Posterior cingulate gyrus (tissue), 11 donors: ENCODE measurements around the gene NT5C3A.

ENCODE experiments used
- DNase-seq, 10 donors: peaks; one replicate each; pipeline versions ENCODE4 v3.0.0 to v3.0.0-alpha.2; 2020 to 2021; ENCODE audit warnings: mixed read lengths in 3 of 10
- intact Hi-C: fragments of 100-400 bp; cut with DNase I; formaldehyde crosslinking; loops from one replicate; pipeline ENCODE4 v1.15.1; 2023

The NT5C3A gene

DNA sequence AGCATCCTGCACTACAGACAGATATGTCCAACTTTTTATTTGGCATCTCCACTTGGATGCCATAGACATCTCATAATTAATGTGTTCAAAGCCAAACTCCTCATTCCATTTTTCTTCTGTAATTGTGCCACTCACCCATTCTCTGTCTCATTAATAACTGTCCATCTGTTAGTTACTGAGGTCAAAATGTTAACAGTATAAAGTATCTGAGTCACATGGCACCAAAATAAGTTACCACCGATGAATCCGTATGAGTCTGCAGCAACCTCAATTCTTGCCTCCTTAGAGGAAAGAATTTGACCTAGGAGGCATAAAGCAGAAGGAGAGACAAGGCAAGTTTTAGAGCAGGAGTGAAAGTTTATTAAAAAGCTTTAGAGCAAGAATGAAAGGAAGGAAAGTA is 16.5 kb upstream of the NT5C3A start:
- intact Hi-C loops: no loop called here
- no peak for DNase-seq

DNA sequence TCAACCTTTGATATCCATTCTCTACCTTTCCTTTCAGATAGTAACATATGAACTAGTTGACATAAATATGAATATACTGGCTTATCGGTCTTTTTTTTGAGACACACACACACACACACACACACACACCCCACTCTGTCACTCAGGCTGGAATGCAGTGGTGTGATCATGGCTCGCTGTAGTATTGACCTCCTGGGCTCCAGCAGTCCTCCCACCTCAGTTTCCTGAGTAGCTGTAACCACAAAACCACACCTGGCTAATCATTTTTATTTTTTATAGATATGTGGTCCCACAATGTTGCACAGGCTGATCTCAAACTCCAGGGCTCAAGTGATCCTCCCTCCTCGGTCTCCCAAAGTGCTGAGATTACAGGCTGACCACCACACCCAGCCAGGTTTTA is 14.2 kb upstream of the NT5C3A start:
- intact Hi-C loops: no loop called here
- DNase-seq: no peak

DNA sequence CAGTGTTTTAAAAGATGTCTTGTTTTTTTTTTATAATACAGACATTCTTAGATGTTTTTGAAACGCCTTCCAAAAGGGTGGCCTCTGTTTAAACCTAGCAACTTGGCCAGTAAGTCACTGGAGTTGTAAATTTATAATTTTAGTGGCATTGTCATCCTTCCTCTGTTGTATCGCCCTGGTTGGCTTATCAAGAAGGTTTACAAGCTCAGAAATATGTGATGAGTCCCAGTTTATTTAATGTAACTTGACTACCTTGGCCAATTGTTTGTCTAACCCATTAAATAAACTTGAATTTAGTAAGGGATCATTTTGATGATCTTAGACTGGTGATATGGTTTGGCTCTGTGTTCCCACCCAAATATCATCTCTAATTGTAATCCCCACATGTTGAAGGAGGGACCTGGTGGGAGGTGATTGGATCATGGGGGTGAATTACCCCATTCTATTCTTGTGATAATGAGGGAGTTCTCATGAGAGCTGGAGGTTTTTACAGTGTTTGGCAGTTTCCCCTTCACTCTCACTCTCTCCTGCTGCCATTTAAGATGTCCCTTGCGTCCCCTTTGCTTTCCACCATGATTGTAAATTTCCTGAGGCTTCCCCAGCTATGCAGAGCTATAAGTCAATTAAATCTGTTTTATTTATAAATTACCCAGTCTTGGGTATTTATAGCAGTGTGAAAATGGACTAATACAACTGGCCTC is 13.4 kb upstream of the NT5C3A start:
- no peak for DNase-seq
- intact Hi-C loops: no loop called here

DNA sequence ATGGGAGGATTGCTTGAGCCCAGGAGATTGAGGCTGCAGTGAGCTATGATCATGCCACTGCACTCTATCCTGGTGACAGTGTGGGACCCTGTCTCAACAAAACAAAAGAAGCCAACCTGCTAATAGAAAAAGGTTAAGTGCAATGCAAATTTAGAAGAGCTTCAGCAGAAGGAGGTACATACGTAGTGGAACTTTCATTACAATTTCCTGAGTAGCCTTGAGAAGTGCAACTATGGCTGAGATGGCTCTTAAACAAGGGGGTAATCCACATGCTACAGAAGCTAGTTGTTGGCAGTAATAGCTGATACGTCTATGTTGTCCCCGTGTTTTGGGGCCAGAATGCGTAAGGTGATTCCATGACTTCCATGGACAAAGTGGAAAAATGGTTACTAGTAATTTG is 10.7 kb upstream of the NT5C3A start:
- no peak for DNase-seq
- intact Hi-C loops: no loop called here

DNA sequence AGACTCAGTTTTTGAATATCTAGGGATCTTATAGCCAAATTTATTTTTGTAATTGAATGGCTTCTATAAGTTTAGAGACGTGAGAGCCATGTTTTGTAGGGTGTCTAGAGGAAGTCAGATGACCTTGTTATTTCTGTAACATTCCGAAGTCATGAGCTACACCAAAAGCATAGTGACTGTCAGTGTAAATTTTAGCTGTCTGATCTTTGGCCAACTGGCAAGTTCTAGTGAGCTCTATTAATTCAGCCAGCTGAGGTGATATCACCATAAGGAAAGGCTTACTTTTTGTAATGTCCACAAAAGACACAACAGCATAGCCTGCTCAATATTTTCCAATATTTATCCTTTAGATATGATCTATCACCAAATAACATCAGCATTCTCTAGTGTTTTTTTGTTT is 9.9 kb upstream of the NT5C3A start:
- intact Hi-C loops: no loop called here
- DNase-seq: no peak

DNA sequence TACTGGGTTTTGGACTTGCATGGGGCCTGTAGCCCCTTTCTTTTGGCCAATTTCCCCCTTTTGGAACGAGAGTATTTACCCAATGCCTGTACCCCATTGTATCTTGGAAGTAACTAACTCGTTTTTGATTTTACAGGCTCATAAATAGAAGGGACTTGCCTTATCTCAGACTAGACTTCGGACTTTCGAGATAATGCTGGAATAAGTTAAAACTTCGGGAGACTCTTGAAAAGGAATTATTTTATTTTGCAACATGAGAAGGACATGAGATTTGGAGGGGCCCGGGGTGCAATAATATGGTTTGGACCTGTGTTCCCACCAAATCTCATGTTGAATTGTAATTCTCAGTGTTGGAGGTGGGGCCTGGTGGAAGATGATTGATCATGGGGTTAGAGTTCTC is 8.3 kb upstream of the NT5C3A start:
- no peak for DNase-seq
- intact Hi-C loops: no loop called here

DNA sequence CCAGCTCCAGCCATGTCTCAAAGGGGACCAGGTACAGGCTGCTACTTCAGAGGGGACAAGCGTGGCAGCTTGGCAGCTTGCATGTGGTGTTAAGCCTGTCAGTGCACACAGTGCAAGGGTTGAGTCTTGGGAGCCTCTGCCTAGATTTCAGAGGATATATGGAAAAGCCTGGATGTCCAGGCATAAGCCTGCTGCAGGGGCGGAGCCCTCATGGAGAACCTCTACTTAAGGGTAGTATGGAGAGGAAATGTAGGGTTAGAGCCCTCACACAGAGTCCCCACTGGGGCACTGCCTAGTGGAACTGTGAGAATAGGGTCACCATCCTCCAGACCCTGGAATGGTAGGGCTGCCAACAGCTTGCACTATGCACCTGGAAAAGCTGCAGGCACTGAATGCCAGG is 7.7 kb upstream of the NT5C3A start:
- no peak for DNase-seq
- intact Hi-C loops: no loop called here

DNA sequence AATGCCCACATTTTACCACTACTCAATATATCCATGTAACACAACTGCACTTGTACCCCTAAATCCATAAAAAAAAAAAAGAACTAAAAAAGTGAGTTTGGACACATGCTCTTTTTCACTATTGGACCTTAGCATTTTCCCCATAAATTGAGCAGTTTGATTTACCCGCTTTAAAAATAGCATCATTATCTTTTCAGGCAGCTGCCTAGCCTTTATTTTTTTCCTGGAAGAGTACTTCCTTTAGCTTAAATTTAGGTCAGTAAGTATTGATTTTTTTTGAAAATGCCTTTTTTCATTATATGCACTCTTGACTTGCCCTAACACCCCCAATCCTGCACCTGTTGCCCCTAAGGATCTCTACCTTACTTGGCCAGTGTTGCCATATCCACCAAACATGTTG is 5.3 kb upstream of the NT5C3A start:
- intact Hi-C loops: no loop called here
- DNase-seq: no peak

DNA sequence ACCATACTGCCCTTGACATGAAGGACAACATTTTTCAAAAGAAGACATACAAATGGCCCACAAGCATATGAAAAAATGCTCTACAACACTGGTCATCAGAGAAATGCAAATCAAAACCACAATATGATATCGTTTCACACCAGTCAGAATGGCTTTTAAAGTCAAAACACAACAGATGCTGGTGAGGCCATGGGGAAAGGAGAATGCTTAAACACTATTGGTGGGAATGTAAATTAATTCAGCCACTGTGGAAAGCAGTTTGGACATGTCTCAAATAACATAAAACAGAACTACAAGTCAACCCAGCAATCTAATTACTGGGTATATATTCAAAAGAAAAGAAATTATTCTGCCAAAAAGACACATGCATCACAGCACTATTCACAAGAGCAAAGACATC is 4.2 kb upstream of the NT5C3A start:
- DNase-seq: no peak
- intact Hi-C loops: no loop called here

DNA sequence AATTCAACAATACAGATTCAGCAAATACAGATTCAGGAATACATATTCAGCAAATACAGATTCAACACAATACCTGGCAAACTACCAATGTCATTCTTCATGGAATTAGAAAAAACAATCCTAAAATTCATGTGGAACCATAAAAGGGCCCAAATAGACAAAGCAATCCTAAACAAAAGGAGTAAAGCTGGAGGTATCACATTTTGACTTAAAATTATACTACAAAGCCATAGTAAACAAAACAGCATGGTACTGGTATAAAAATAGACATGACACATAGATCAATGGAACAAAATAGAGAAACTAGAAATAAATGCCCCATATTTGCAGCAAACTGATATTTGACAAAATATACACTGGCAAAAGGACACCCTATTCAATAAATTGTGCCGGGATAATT is 3.4 kb upstream of the NT5C3A start:
- intact Hi-C loops: no loop called here
- no peak for DNase-seq

DNA sequence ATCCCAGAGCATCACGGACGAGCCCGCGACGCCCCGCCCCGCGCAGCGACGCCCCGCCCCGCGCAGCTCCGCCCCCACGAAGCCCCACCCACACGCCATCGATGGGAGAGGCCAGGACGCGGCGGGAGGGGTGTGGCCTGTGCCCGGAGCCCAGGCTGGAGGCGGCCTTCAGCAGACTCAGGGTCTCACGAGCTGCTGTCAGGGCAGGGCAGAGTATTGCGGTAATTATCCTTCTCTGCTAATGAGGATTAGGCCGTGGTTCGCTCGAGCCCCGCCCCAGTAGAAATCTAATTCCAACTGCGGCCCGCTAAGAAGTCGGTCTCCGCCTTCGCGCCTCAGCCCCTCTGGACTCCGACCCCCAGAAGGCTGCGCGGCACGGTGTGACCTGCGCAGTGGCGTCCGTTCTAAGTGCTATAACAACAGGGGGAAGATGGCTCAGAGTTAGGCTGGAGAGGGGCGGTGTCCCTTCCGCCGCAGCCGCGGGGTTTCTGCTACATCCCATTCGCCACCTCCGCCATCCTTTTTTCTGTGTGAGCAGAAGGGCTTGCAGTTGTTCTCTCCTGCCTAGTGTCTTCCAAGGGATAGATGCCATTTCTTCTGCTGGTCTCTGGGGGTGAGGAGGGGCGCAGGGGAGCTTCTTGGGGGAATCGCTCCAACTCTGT is 337 bp upstream of the NT5C3A start:
- intact Hi-C loops: loop anchor here (2.0 to 5.0 kb wide), 5 partner anchors 48 to 566 kb away; partner anchors contain the start of genes AVL9, FKBP9 and KBTBD2
- DNase-seq: peak; percentile 88 to 99 (median 92)

DNA sequence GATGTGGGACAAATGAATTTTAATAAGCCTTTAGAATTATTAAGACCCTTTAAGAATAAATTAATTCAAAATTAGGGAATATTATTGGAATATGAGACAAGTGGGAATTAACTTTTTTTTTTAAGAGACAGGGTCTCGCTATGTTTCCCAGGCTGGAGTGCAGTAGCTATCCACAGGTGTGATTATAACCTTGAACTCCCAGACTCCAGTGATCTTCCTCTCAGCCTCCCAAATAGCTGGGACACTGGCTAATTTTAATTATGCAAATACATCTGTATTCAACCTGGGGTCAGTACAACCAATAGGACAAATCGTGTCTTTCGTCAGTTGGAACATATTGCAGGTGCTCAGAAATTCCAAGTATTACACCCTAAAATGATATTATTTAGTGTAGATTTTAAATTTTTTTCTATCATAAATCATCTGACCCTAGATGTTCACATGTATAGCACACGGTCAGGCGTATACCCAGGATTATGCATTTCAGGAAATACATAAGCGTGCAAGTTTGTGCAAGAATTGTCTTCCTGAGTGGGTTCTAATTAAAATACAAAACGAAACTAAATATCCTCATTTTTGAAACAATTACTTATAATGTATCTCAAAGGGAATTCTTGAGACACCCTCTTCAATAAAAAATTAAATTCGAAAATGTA is 1.2 kb downstream of the NT5C3A start:
- intact Hi-C loops: loop anchor here (5.0 kb wide), 3 partner anchors 104 to 564 kb away; partner anchors contain the start of genes AVL9, FKBP9 and KBTBD2
- DNase-seq: no peak

DNA sequence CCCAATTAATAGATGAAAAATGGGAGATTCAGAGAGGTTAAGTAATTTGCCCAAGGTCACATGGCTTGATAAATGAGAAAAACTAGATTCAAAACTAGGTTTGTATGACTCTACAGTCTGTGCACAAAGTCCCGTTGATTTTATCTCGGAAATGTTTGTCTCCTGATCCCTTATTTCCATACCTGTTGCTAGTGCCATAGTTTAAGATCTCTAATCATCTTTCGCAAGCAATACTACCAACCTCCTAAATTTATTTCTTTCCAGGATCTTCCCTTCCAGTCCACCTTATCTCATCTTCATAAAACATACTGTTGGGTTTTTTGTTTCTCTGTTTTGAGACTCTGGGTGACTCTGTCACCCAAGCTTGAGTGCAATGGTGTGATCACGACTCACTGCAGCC is 2.9 kb downstream of the NT5C3A start:
- intact Hi-C loops: loop anchor here (5.0 to 10.0 kb wide), 4 partner anchors 102 to 562 kb away; partner anchors contain the start of genes AVL9, FKBP9 and KBTBD2
- DNase-seq: no peak

DNA sequence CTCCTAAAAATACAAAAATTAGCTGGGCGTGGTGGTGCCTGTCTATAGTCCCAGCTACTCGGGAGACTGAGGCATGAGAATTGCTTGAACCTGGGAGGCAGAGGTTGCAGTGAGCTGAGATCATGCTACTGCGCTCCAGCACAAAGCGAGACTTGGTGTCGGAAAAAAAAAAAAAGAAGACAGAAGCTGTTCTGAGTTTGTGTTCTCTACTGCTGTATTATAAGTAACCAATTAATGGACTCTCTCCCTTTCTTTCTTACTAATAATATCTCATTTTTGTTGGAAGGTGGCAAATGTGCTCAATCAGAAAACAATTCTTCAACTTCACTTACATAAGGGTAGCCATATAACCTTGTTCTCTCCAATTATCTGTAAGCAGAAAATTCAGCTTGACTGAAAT is 7.4 kb downstream of the NT5C3A start:
- DNase-seq: no peak
- intact Hi-C loops: loop anchor here (10.0 kb wide), 1 partner anchor 290 kb away; no protein-coding TSS in a partner anchor

DNA sequence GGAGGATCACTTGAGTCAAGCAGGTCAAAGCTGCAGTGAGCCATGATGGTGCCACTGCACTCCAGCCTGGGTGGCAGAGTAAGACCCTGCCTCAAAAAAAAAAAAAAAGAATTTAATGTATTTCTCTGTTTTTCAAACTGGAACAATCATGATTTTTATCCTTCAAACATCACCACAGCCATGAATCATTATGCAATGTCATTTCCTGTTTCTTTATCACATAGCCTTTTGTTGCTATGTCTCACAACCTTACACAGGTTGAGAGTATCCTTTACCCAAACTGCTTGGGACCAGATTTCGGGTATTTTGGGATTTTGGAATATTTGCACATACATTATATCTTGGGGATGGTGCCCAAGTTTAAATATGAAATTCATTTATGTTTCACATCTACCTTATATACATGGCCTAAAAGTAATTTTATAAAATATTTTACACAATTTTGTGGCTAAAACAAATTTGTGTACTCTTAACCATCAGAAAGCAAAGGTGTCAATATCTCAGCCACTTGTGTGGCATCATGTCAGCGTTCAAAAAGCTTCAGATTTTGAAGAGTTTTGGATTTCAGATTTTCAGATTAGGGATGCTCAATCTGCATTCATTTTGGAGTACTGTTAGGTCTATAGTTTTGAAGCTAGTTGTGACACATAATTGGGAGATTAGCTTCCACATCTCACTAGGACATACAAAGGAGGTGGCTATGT is 8.2 kb downstream of the NT5C3A start:
- no peak for DNase-seq
- intact Hi-C loops: loop anchor here (5.0 to 10.0 kb wide), 2 partner anchors 290 to 362 kb away; no protein-coding TSS in a partner anchor

DNA sequence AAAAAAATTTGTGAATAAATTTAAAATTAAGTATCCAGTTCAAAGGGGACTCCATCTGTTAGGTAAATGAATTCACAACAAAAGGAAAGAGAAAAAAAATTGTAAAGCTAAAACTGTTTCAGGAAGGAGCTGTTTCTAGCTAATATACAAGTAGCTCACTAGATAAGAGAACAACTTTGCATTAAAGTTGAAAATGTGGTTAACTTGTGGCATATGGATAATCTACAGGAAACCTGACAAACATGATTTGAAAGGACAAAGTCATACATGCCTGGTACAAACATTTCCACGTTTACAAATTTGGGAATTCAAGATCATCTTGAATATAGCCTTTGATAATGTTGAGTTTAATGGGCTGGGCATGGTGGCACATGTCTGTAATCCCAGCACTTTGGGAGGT is 8.9 kb downstream of the NT5C3A start:
- intact Hi-C loops: loop anchor here (5.0 to 10.0 kb wide), 2 partner anchors 289 to 361 kb away; no protein-coding TSS in a partner anchor
- DNase-seq: no peak

DNA sequence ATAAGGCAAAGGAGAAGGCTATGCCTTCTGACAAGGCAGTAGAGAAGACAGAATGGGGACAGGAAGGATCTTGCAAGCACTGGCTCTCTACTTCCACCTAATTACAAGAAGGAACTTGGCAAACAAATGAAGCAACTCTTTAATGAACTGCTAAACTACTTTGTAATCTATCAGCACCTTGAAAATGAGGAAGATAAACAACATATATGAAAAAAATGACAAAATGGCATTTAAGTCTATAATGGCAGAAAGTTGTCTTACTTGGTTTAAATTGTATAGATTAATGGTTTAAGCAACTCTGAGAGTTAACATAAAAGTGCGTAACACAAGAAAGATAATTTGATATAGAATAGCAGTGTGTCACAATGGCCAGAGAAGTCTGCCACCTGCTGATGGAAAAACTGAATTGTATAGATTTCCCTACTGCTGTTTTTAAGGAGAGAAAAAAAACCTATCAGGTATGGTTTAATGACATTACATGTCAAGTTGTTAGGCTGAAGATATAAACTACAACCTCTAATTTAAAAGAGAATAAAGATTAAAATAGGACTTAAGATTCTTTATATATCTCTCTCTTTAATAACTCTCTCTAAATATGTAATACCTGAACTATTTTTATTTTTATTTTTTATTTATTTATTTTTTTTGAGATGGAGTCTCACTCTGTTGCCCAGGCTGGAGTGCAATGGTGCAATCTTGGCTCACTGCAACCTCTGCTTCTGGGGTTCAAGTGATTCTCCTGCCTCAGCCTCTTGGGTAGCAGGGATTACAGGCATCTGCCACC is 11.8 kb downstream of the NT5C3A start:
- intact Hi-C loops: loop anchor here (5.0 to 10.0 kb wide), 2 partner anchors 286 to 358 kb away; no protein-coding TSS in a partner anchor

DNA sequence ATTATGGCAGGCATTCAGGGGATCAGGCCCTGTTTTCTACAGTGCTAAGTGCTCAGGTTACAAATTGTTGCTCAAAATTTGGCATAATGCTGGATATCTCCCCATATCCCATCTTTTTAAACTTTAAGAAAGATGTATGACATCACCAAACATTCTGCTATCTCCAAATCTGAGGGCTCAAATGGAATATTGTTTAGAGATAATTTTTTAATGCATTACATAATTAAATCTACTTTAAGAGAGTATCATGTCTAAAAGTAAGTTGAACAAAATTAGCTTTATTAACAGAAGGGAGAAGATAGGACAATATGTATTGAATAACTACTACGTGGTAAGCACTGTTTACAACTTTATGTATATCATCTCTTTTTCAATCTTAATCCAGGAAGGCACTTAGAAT is 13.9 kb downstream of the NT5C3A start:
- no peak for DNase-seq
- intact Hi-C loops: no loop called here

More for the DNA sequence above, 11.8 kb downstream of the NT5C3A start:
- no peak for DNase-seq

DNA sequence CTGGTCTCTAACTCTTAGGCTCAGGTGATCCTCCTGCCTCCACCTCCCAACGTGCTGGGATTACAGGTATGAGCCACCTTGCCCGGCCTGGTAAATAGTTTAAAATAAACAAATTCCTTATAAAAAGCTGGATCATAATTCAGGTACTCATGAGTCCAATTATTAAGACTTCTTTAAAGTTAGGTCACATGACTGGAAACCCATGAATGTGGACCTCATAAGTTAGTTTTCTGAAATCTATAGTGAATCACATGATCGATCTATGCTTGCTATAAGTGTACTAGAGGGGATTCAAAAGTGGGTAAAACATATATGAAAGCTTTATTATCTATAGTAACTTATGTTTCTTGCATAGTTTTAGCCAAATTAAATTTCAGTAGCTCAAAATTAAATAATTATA is 14.3 kb downstream of the NT5C3A start:
- DNase-seq: no peak

DNA sequence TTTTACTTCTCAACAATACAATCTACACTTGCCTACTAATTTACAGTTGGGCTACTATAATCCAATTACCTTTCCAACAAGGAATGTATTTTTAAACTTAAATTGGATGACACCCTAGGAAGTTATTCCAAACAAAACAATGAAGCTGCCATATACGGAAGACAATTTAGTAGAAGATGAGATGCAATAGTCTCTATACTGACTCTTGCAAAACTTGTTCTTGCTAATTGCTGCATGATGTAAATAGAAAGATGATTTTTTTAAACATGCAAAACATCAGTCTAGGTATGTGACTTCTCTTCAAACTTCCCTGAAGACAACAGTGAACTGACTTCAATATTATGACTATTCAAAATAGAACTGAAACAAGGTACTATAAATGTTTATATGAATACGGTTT is 17.6 kb downstream of the NT5C3A start:
- no peak for DNase-seq
- intact Hi-C loops: no loop called here

More for the DNA sequence above, 14.3 kb downstream of the NT5C3A start:
- intact Hi-C loops: no loop called here
